Measurements from ENCODE around the gene C20orf202.

The C20orf202 gene

DNA sequence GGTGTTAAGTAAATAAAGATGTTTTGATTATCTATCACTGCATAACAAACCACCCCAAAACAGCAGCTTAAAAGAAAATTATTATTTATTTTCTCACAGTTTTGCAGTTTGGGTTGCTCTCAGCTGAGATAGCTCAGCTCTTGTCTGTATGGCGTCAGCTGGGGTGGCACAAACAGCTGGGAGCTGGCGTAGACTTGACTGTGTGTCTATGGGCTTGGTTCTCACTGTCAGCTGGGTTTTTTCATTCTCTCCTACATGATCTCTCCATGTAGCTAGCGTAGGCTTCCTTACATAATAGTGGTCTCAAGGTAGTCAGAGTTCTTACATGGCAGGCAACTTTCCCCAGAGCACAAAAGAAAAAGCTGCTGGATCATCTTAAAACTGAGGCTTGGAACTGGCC, 12.0 kb upstream of the C20orf202 start:
- H3K4me2 ChIP-seq (ENCODE audit: low read length): no peak overlapping the region
- no peak overlapping the region for H3K9ac ChIP-seq (ENCODE audit: low read length)
- no peaks in the 10 kb centered on the region for H3F3A ChIP-seq (ENCODE audit: insufficient read depth, low read length)
- no peaks in the 10 kb centered on the region for H3K9me3 ChIP-seq (ENCODE audit: low read length)
- no peaks in the 10 kb centered on the region for H3K9me2 ChIP-seq (ENCODE audit: low read depth, low read length)
- no peak overlapping the region for H3K27ac ChIP-seq (ENCODE audit: low read depth, low read length, poor library complexity, severe bottlenecking)
- H3K27me3 ChIP-seq (ENCODE audit: insufficient read depth, low read length): no peaks in the 10 kb centered on the region; the same call in 1 of the 2 replicates
- H2AFZ ChIP-seq (ENCODE audit: low read length): no peak overlapping the region
- H3K4me3 ChIP-seq (ENCODE audit: low read depth, low read length, poor library complexity, severe bottlenecking): no peak overlapping the region
- H3K4me1 ChIP-seq (ENCODE audit: insufficient read depth, low read length, severe bottlenecking): no peaks in the 10 kb centered on the region
- no peak for TF ChIP-seq EZH2 (IDR thresholded peaks at IDR 0.05; ENCODE audit: borderline replicate concordance, low read length)
- TF ChIP-seq, protein P1, sequence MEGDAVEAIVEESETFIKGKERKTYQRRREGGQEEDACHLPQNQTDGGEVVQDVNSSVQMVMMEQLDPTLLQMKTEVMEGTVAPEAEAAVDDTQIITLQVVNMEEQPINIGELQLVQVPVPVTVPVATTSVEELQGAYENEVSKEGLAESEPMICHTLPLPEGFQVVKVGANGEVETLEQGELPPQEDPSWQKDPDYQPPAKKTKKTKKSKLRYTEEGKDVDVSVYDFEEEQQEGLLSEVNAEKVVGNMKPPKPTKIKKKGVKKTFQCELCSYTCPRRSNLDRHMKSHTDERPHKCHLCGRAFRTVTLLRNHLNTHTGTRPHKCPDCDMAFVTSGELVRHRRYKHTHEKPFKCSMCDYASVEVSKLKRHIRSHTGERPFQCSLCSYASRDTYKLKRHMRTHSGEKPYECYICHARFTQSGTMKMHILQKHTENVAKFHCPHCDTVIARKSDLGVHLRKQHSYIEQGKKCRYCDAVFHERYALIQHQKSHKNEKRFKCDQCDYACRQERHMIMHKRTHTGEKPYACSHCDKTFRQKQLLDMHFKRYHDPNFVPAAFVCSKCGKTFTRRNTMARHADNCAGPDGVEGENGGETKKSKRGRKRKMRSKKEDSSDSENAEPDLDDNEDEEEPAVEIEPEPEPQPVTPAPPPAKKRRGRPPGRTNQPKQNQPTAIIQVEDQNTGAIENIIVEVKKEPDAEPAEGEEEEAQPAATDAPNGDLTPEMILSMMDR (IDR thresholded peaks at IDR 0.05; ENCODE audit: low read length): no peak
- no peaks in the 10 kb centered on the region for H4K20me1 ChIP-seq (ENCODE audit: insufficient read depth, low read length)
- H3K36me3 ChIP-seq (ENCODE audit: insufficient read depth, low read length): no peaks in the 10 kb centered on the region
- no peaks in the 10 kb centered on the region for H3K79me2 ChIP-seq (ENCODE audit: insufficient read depth, low read length)

DNA sequence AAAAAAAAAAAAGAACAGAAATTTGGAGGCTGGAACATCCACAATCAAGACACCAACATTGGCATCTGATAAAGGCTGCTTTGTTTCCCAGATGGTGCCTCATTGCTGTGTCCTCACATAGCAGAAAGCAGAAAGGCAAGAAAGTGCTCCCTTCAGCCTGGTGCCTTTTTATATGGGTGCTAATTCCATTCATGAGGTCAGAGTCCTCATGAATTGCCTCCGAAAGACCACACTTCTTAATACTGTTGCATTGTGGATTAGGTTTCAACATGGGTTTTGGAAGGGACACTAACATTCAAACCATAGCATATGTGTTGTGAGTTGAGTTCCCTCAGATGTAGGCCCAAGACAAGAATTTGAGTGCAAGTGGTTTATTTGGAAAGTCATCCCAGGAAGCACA, 8.0 kb upstream of the C20orf202 start:
- no peaks in the 10 kb centered on the region for H4K20me1 ChIP-seq (ENCODE audit: insufficient read depth, low read length)
- no peaks in the 10 kb centered on the region for H3F3A ChIP-seq (ENCODE audit: insufficient read depth, low read length)
- H3K27me3 ChIP-seq (ENCODE audit: insufficient read depth, low read length): peaks cover 5% of the 10 kb centered on the region; the same call in 1 of the 2 replicates
- H3K9me3 ChIP-seq (ENCODE audit: low read length): peaks cover 4% of the 10 kb centered on the region; the same call in 1 of the 2 replicates
- H3K79me2 ChIP-seq (ENCODE audit: insufficient read depth, low read length): no peaks in the 10 kb centered on the region
- no peak for TF ChIP-seq EZH2 (IDR thresholded peaks at IDR 0.05; ENCODE audit: borderline replicate concordance, low read length)
- TF ChIP-seq, protein P1 (IDR thresholded peaks at IDR 0.05; ENCODE audit: low read length): no peak
- H2AFZ ChIP-seq (ENCODE audit: low read length): no peak overlapping the region
- H3K4me2 ChIP-seq (ENCODE audit: low read length): no peak overlapping the region
- H3K4me3 ChIP-seq (ENCODE audit: low read depth, low read length, poor library complexity, severe bottlenecking): no peak overlapping the region
- H3K9me2 ChIP-seq (ENCODE audit: low read depth, low read length): no peaks in the 10 kb centered on the region
- H3K9ac ChIP-seq (ENCODE audit: low read length): no peak overlapping the region
- H3K4me1 ChIP-seq (ENCODE audit: insufficient read depth, low read length, severe bottlenecking): no peaks in the 10 kb centered on the region
- no peak overlapping the region for H3K27ac ChIP-seq (ENCODE audit: low read depth, low read length, poor library complexity, severe bottlenecking)
- no peaks in the 10 kb centered on the region for H3K36me3 ChIP-seq (ENCODE audit: insufficient read depth, low read length)

DNA sequence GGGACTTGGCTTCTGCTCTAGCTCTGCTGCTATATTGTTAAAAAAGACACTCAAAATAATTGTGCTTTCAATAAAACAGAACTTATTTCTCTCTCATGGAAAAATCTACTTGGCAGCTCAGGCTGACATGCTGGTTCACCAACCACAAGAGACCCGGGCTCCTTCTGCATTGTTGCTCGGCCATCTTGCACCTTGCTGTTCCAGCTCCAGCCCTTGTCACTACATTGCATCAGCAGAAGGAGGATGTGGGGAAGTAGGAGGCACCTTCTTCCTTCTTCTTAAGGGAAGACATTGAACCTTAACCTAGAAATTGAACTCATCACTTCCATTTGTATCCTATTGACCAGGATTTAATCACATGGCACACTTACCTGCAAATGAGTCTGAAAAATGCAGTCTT, 6.6 kb upstream of the C20orf202 start:
- Histone ChIP-seq H3K27ac (ENCODE audit: low read depth, low read length, poor library complexity, severe bottlenecking) (no peak overlapping the region), H3K79me2 (ENCODE audit: insufficient read depth, low read length) (no peaks in the 10 kb centered on the region), H3K9ac (ENCODE audit: low read length) (no peak overlapping the region), H3K36me3 (ENCODE audit: insufficient read depth, low read length) (no peaks in the 10 kb centered on the region), H4K20me1 (ENCODE audit: insufficient read depth, low read length) (no peaks in the 10 kb centered on the region), H3F3A (ENCODE audit: insufficient read depth, low read length) (no peaks in the 10 kb centered on the region), H3K4me1 (ENCODE audit: insufficient read depth, low read length, severe bottlenecking) (no peaks in the 10 kb centered on the region), H3K4me2 (ENCODE audit: low read length) (no peak overlapping the region), H3K27me3 (ENCODE audit: insufficient read depth, low read length) (peaks cover 5% of the 10 kb centered on the region; the same call in 1 of the 2 replicates), H3K9me2 (ENCODE audit: low read depth, low read length) (no peaks in the 10 kb centered on the region), H3K9me3 (ENCODE audit: low read length) (peaks cover 4% of the 10 kb centered on the region; the same call in 1 of the 2 replicates), H3K4me3 (ENCODE audit: low read depth, low read length, poor library complexity, severe bottlenecking) (no peak overlapping the region), H2AFZ (ENCODE audit: low read length) (no peak overlapping the region)
- TF ChIP-seq, protein P1 (IDR thresholded peaks at IDR 0.05; ENCODE audit: low read length): no peak
- no peak for TF ChIP-seq EZH2 (IDR thresholded peaks at IDR 0.05; ENCODE audit: borderline replicate concordance, low read length)
